ENCODE measurements around the gene AHCY.
"Not testable (repeated sequence)": the region's sequence is repeated elsewhere in the genome, so short reads cannot be mapped to it uniquely, and the experiment has no call there.

AHCY gene

DNA sequence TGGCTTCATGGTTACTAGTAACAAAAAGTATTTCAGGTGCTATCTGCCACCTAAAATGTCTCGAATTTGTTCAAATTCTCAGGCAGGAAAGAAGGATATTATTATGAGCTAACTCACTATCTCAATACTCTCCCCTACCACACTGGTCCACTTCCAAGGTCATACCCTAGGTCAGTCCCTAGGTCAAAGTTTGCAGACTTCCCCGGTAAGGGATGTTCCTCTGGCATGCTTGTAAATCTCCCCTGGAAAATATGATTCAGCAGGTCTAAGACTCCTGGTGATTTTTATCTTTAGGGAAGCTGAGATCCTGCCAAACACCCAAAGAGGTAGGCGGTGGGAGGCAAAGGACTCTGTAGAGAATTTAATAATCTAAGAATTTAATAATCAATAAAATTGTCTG is 6.7 kb downstream of the AHCY start:
- no peak for DNase-seq (ENCODE audit: low read depth)

DNA sequence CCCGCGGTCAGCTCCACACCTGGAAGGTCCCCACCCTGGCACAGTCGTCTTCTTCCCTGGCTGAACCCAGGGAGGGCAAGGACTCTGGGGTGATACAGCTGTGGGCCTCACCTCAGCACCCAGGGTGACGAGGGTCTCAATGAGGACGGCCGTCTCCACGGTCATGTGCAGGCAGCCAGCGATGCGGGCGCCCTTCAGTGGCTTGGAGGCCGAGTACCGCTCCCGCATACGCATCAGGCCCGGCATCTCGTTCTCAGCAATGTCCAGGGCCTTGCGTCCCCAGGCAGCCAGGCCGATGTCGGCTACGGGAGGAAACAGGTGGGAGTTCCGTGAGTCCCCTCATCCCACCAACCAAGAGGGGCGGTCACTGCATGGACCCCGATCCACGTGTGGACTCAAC is 7.9 kb downstream of the AHCY start:
- no peak for DNase-seq (ENCODE audit: low read depth)

DNA sequence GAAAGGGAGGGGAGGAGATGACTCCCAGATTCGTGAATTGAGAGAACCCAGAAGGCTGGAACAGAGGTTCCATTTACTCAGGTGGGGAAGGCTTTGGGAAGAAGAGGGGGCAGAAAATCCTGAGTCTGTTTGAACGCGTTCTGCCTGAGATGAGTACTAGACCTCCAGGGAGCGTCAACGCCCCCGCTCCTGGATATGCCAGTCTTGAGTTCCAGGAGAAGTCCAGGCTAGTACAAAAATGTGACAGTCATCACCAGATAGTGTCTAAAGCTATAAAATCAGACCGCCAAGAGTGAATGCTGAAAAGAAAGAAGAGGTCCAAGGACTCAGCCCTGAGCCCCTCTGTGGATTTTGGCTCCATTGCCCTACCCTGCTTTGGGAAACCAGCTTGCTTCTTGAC is 8.6 kb downstream of the AHCY start:
- DNase-seq (ENCODE audit: low read depth), result no peak

DNA sequence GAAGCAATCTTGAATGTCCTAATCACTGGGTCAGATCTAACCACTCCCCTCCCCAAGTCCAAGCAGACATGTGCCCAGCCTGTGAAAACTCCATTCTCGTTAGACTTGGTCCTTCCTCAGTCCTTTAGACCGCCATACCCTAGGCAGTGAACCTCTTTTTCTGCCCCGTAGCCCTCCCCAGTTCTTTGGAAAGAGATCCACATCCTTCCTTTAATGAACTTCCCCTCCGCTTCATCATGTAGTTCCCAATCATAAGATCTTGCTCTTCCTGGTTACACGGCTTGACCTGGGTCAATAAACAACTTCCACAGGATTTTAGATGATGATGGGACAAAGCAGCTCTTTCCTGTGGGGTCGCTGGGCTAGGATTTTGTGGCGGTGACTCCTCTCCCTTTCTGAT is 9.6 kb downstream of the AHCY start:
- no peak for DNase-seq (ENCODE audit: low read depth)

DNA sequence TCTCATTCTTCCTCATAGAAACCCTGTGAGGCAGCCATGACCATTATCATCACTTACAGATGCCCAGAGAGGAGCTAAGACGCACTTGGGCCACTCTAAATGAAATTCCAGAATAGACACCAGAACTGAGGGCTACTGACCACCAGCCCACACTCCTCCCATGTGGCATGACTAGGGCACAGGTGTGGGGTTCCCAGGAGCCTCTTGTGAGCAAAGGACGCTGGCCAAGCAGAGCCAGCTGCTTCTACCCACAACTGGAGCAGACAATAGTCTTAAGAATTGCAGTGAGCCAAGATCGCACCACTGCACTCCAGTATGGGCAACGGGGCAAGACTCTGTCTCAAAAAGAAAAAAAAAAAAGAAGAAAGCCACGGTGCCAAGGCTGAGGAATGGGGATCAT is 10.0 kb downstream of the AHCY start:
- no peak for DNase-seq (ENCODE audit: low read depth)

DNA sequence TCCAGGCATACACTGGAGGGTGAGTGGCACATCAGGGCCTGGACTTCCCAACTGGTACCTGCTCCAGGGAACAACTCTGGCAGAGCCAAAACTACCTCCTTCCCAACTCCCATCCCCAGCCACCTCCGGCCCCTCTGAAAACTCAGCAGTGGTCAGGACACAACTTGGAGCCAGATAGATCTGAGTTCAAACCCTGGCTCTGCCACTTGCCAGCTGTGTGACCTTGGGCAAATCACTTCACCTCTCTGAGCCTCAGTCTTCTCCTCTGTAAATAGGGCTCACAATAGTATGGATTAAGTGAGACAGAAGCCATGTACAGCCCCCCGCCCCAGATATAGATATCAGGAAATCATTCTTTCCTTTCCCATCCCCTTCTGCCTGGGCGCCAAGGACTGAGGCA is 10.7 kb downstream of the AHCY start:
- no peak for DNase-seq (ENCODE audit: low read depth)

DNA sequence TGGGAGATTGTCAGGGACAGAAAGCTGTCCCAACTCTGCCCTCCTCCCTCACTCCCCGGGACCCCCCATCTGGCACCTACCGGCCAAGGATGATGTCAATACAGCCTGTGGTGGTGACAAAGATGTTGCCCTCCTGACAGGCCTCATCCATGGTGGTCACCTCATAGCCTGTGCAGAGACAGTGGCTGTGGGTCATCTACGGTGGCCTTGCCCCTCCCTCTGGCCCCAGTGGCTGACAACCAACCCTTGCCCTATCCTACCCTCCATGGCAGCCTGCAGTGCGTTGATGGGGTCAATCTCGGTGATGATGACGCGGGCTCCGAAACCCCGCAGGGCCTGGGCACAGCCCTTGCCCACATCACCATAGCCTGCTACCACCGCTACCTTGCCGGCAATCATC is 12.7 kb downstream of the AHCY start:
- no peak for DNase-seq (ENCODE audit: low read depth)

DNA sequence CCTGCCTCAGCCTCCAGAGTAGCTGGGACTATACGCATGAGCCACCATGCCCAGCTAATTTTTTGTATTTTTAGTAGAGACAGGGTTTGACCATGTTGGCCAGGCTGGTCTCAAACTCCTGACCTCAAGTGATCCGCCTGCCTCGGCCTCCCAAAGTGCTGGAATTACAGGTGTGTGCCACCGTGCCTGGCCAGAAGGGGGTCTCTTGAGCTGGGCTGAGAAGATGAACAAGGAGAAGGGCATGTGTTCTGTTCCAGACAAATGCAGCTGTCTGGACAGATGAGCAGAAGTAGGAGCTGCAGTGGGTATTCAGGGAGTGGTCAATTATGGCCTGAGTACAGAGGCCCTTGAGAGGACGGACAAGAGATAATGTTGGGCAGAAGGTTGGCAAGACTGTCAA is 15.7 kb downstream of the AHCY start:
- not testable (repeated sequence) for DNase-seq (ENCODE audit: low read depth)

DNA sequence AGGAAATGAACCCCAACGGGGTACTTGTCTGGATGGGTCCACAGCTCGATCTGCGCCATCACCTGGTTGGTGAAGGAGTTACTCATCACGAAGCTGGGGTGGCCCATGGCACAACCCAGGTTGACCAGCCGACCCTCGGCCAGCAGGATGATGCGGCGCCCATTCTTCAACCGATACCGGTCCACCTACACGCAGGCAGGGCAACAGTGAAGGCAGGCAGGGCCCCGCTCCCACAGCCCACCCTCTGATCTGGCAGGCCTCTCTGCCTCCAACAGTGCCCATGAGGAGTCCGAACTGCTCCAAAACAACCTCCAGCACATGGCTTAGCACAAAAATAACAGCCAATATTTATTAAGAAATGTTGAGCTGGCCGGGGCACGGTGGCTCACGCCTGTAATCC is 17.7 kb downstream of the AHCY start:
- DNase-seq (ENCODE audit: low read depth), result no peak

DNA sequence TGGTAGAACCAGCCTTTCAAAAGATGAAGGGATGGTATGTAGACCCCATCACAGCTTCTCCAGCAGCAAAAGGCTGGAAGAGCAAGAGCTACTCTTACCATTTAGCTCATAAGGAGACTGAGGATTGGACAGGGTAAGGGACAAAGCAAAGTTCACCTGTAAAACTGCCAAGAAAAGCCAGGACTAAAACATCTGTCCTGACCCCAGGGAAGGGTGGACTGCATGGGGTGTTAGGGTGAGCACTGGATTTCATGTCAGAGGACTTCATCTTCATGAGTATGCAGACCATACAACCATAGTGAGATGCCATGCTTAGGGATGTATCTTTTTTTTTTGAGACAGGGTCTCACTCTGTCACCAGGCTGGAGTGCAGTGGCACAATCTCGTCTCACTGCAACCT is 19.3 kb downstream of the AHCY start:
- DNase-seq (ENCODE audit: low read depth), result no peak

DNA sequence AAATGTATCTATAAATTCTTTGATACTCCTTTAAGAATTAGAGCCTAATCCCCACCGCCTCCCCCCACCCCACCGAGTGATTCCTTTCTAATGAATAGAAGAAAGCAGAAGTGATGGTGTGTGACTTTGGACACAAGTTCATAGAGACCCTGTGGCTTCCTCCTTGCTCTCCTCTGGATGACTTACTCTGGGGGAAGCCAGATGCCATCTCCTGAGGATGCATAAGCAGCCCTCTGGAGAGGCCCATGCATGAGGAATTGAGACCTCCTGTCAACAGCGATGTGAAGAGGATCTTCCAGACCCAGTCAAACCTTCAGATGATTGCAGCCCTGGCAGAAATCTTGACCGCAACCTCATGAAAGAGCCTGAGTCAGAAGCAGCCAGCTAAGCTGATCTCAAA is 21.1 kb downstream of the AHCY start:
- no peak for DNase-seq (ENCODE audit: low read depth)

DNA sequence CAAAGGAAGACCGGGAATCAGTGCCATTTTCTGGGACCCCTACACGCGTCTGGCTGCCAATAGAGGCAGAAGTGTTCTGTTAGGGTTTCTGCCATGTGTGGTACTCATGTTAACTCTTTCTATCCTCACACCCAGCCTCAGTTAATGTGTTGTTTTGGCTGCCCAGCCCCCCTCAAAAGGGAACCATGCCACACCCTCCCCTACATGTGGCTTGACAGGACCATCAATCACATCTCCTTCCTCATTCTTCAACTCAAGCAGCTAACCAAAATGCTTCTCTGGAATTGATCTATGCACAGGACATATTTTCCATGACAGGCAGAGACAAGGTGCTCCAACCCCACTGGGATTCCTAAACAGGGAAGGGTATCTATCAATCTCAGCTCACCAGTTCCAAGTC is 22.0 kb downstream of the AHCY start:
- DNase-seq (ENCODE audit: low read depth), result no peak

DNA sequence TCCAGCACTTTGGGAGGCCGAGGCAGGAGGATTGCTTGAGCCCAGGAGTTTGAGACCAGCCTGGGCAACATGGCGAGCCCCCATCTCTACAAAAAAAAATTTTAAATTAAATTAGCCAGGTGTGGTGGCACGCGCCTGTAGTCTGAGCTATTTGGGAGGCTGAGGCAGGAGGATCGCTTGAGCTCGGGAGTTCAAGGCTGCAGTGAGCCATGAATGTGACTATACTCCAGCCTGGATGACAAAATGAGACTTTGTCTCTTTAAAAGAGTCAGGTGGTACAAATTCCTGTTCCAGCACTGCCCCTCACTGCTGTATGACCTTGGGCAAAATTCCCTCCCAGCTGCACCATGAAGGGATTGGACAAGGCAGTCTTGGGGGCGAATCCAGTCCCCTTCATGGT is 28.5 kb downstream of the AHCY start:
- DNase-seq (ENCODE audit: low read depth), result no peak

DNA sequence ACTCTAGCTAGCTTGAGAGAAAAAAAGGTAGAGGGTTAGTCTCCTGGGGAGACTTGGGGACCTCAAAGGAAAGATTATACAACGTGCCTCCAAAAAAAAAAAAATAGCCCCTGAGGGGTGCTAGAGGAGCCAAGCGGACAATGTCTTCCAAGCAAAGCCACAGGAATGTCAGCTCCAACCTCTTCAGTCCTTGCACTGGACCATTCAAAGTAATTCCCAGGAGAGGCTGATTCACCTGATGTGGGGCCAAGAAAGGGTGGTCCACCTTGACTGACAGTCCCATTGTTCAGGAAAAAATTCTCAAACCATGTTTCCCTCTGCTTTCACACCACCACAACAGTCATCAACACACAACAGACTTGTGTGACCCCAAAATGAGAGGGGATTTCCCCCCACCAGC is 31.2 kb downstream of the AHCY start:
- DNase-seq (ENCODE audit: low read depth), result no peak

DNA sequence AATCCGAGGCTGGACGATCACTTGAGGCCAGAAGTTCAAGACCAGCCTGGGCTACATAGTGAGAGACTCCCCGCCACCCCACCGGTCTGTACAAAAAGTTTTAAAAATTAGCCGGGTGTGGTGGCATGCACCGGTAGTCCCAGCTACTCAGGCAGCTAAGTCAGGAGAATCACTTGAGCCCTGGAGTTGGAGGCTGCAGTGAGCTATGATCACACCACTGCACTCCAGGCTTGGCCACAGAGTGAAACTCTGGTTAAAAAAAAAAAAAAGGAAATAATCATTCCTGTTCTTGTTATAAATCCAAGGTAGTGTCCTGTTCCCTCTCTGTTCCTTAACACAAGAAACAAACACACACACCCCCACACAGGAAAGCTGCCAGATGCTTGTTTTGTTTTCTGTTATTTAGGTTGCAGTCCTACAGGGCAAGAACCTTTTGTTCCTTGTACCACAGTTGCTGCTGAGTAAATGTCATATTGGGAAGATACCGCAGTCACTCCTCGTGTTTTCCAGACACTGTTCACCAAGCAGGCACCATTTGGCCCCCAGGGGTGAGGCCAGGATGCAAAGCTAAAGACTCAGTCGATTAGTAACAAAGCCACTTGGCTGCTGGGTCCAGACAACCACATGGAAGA is 33.0 kb downstream of the AHCY start:
- no peak for DNase-seq (ENCODE audit: low read depth)

DNA sequence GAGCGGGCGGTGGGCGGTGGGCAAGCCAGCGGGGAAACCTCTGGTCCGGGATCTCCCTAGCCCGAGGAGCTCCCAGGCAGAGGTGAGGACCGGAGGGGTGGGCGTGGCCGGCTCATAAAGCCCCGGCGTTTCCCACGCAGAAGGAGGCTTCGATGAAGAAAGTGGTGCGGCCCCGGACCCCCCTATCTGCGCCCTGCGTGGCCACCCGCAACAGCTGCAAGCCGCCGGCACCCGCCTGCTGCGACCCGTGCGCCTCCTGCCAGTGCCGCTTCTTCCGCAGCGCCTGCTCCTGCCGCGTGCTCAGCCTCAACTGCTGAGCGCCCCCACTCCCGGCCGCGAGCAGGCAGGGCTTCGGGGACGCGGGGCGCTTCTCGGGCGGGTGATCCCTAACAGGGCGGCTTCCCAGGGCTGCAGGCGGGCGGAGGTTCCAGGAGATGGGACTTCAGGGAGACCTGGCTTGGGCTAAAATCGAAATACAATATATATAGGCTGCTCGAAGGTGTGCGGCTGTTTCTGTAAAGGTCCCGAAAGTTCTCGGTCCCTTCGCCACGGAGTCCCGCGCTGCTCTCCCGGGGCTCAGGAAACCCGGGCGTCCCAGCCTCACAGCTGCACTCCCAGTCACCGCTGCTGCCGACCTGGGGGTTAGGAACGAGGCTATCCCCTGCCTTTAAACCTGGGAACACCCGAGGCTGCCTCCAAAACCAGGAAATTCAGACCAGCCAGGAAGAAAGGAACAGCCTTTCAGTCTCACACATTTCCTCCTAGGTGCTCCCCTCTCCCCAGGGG is 34.1 kb downstream of the AHCY start:
- DNase-seq (ENCODE audit: low read depth), result peak; percentile 1

DNA sequence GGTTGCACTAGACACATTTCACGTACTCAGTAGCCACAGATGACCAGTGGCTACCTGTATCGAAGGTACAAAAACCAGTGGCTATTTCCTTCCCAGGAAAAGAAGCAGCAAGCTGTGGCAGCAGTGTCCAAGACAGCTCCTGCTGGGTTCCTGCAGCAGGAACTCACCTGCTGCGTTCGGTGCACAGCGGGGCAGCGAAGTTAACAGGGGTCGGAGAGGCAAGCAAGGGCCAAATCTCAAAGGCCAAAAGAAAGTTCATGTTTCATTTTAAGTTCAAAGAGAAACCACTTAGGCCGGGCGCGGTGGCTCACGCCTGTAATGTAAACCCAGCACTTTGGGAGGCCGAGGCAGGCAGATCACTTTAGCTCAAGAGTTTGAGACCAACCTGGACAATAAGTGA is 35.0 kb downstream of the AHCY start:
- DNase-seq (ENCODE audit: low read depth), result no peak

DNA sequence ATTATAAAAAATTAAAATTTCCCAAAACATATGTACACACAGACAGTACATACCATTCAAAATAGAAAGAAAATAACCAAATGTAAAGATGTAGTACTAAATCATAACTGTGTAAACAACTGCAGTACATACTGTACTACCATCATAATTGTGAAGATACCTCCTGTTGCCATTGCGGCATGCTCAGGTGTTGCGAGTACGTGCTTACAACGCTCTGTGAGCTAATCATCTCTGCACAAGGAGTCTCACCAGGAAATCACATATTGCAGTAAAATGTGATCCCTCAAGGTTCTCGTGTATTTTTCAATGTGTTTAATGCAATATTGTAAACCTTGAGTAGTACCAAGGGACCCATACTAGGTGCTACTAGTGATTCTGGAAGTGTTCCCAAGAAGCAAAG is 39.0 kb downstream of the AHCY start:
- DNase-seq (ENCODE audit: low read depth), result no peak

DNA sequence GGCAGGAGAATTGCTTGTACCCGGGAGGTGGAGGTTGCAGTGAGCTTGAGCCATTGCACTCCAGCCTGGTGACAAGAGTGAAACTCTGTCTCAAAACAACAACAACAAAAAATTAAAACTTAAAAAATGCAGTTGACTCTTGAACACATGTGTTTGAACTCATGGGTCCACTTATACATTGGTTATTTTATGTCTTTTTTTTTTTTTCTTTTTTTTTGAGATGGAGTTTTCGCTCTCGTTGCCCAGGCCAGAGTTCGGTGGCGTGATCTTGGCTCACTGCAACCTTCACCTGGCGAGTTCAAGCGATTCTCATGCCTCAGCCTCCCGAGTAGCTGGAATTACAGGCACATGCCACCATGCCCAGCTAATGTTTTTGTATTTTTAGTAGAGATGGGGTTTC is 39.7 kb downstream of the AHCY start:
- DNase-seq (ENCODE audit: low read depth), result not testable (repeated sequence)

DNA sequence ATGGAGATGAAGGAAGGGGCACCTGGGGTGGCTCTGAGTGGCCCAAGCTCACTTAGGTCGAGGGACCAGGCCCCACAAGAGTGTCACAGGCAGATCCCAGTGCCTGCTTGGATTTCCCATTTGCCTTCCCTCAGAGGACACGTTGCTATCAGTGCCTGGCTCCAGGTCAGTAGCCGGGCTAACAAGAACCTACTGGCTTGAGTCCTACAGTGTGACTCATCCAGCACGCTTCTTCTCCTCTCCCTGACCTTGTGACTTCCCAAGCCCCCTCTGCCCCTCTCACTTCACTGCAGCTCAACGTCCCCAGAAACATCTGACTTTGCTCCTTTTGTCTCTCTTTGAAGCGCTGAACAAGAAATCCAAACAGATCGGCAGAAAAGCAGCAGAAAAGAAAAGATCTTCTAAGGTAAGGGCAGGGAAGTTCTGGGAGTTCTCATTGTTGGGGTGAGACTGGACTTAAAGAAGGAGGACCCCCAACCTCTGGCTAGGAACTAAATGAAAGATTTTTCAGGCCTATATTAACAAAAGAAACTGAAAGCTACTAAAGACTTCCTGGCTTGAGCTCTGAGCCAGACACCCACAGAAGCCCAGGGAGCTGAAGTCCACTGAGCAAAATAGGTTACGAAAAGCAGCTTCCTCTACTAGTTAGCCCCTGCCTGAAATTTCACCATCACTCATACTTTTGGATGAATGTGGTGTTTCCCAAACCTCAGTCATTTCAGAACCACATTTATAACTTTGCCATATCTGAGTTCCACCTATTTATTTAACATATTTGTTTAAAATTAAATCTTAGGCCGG is 40.5 kb downstream of the AHCY start:
- no peak for DNase-seq (ENCODE audit: low read depth)

DNA sequence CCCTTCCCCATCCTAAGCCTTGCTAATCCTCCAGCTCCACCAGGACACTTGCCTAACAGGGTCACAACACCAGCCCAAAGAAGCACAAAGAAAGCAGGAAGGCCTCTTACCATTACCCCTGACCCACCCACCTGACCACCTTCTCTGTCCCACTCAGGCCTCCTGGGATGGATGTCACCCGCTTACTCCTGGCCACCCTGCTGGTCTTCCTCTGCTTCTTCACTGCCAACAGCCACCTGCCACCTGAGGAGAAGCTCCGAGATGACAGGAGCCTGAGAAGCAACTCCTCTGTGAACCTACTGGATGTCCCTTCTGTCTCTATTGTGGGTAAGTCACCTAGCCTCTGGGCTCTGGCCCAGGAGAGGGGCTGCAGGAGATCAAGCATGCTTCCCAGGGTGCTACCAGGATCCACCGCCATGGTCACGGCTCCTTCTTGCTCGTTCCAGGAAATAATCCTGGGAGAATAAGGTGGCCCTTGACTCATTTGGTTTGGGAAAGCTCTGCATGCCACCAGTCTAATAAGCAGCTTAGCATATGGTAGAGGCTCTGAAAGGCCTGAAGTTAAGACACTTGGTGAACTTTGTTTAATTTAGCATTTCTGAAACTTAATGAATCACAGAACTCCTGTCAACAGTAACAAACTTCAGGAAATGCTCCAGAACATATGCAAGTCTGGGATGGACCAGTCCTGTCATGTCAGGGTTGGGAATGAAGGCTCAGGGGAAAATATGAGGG is 42.8 kb downstream of the AHCY start:
- DNase-seq (ENCODE audit: low read depth), result no peak

DNA sequence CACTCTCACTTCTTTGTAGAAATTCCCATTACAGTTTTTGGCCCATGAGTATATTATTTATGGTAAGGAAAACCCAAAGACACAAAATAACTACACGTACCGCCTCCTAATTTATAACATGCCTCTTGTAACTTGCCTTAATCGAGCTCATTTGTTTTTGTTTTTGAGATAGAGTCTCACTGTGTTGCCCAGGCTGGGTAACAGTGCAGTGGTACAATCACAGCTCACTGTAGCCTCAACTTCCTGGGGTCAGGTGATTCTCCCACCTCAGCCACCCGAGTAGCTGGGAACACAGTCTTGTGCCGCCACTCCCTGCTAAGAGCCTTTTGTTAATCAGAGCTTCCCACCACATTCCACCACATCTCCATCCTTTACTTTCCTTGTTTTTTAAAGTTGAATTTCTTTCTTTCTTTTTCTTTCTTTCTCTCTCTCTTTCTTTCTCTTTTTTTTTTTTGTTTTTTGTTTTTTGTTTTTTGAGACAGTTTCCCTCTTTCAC is 46.5 kb downstream of the AHCY start:
- no peak for DNase-seq (ENCODE audit: low read depth)
